Measurements from ENCODE around the gene APOA5. TPM values are rescaled to one million over a fixed set of nuclear protein-coding genes. Genes with fewer than 3 reads are reported as not detected.

APOA5 gene
- total and polyA plus RNA-seq, 4 donors, result 0.22 to 0.77 (median 0.31) TPM; not detected in 1

GRCh38 chr11:116790167-116791001 lies 1.3 kb downstream of the APOA5 start:
- DNase-seq, result no peak
- H3K4me3 ChIP-seq, result no peak overlapping the region
- no peak overlapping the region for H3K9ac ChIP-seq (ENCODE audit: insufficient read depth in 1 of 2, low read length in 2 of 2)
- H3K27me3 ChIP-seq (ENCODE audit: control insufficient read depth in 3 of 3, insufficient read depth in 3 of 3, low read length in 2 of 3), result no peaks in the 10 kb centered on the region
- 89 to 91% methylated on average over 53 of the region's 53 CpGs for WGBS, 2 donors
- H3K27ac ChIP-seq (ENCODE audit: low read depth in 1 of 2, low read length in 1 of 2), result no peak overlapping the region
- H3K36me3 ChIP-seq (ENCODE audit: control insufficient read depth in 4 of 4, insufficient read depth in 4 of 4, low read length in 4 of 4), result peaks cover 7 to 13% (median 8%) of the 10 kb centered on the region in 4 donors
- ATAC-seq (ENCODE audit: insufficient read depth, low FRiP score), result no peak
- H3K4me1 ChIP-seq (ENCODE audit: control insufficient read depth in 5 of 5, insufficient read depth in 5 of 5, low read length in 5 of 5), result peaks cover 5 to 30% (median 9%) of the 10 kb centered on the region in 5 donors
- TF ChIP-seq CTCF (IDR thresholded peaks at IDR 0.05; ENCODE audit: control extremely low read depth, extremely low read depth), result no peak
- H3K9me3 ChIP-seq (ENCODE audit: control insufficient read depth in 4 of 4, insufficient read depth in 3 of 4, low read length in 3 of 4), result no peaks in the 10 kb centered on the region

DNA sequence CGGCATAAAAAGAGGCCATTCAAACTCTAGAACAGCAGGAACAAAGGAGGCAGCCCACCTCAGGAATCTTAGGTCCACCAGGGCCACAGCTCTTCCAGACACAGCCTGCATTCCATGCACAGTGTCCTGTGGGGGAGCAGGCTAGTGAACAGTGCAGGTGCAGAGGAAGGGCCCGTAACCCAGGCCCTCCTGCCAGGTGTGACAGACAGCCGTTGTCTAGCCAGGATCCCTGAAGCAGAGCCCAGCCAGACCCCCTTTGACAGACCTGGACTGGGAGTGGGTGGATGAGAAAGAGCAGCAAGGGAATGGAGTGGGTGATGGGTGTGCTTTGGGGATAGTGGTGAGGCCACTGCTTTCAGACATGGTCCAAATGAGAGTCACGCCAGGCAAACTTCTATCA lies 2.7 kb downstream of the APOA5 start:
- no peak for TF ChIP-seq CTCF (IDR thresholded peaks at IDR 0.05; ENCODE audit: control extremely low read depth, extremely low read depth)
- no peak overlapping the region for H3K27ac ChIP-seq (ENCODE audit: low read depth in 1 of 2, low read length in 1 of 2)
- H3K27me3 ChIP-seq (ENCODE audit: control insufficient read depth in 3 of 3, insufficient read depth in 3 of 3, low read length in 2 of 3), result no peaks in the 10 kb centered on the region
- DNase-seq (no peak), ATAC-seq (ENCODE audit: insufficient read depth, low FRiP score) (no peak)
- no peak overlapping the region for H3K4me3 ChIP-seq
- H3K9ac ChIP-seq (ENCODE audit: insufficient read depth in 1 of 2, low read length in 2 of 2), result no peak overlapping the region
- H3K4me1 ChIP-seq (ENCODE audit: control insufficient read depth in 5 of 5, insufficient read depth in 5 of 5, low read length in 5 of 5), result peaks cover 5 to 30% (median 9%) of the 10 kb centered on the region in 5 donors
- no peaks in the 10 kb centered on the region for H3K9me3 ChIP-seq (ENCODE audit: control insufficient read depth in 4 of 4, insufficient read depth in 3 of 4, low read length in 3 of 4)
- H3K36me3 ChIP-seq (ENCODE audit: control insufficient read depth in 4 of 4, insufficient read depth in 4 of 4, low read length in 4 of 4), result peaks cover 12 to 27% (median 21%) of the 10 kb centered on the region in 4 donors
- WGBS, 2 donors, result 95 to 98% methylated on average over 4 of the region's 4 CpGs

DNA sequence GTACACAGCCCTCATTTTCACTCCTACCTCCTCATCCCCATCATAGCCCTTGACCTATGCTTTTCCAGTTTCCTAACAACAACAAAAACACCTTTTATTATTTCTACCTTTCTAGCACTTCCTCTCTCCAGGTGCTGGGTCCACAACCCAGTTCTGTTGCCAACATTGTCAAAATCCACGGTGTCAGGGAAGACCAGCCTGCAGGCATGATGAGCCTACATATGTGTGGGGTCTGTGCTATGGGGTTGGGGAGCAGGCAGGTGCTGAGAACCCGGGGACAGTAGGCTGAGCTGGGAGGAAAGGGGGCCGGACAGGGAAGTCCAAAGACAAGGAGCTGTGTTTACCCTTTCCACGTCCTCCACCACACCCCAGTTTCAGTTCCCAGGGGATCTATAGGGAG lies 3.1 kb downstream of the APOA5 start:
- no peak for ATAC-seq (ENCODE audit: insufficient read depth, low FRiP score)
- H3K27me3 ChIP-seq (ENCODE audit: control insufficient read depth in 3 of 3, insufficient read depth in 3 of 3, low read length in 2 of 3), result no peaks in the 10 kb centered on the region
- peak overlapping the region; percentile 68 to 82 for H3K27ac ChIP-seq (ENCODE audit: low read depth in 1 of 2, low read length in 1 of 2)
- no peak for DNase-seq
- WGBS, 2 donors, result 55 to 59% methylated on average over 4 of the region's 4 CpGs
- H3K9ac ChIP-seq (ENCODE audit: insufficient read depth in 1 of 2, low read length in 2 of 2), result peak overlapping the region; percentile 78 to 88
- peak overlapping the region; percentile 82 for H3K4me3 ChIP-seq
- no peak for TF ChIP-seq CTCF (IDR thresholded peaks at IDR 0.05; ENCODE audit: control extremely low read depth, extremely low read depth)
- H3K4me1 ChIP-seq (ENCODE audit: control insufficient read depth in 5 of 5, insufficient read depth in 5 of 5, low read length in 5 of 5), result peaks cover 5 to 30% (median 9%) of the 10 kb centered on the region in 5 donors
- H3K36me3 ChIP-seq (ENCODE audit: control insufficient read depth in 4 of 4, insufficient read depth in 4 of 4, low read length in 4 of 4), result peaks cover 13 to 30% (median 21%) of the 10 kb centered on the region in 4 donors
- H3K9me3 ChIP-seq (ENCODE audit: control insufficient read depth in 4 of 4, insufficient read depth in 3 of 4, low read length in 3 of 4), result no peaks in the 10 kb centered on the region

Data from lung (tissue), 12 donors.